Smooth muscle cell (in vitro differentiated cells): Measurements from ENCODE around the gene SLC1A3. TPM values are rescaled to one million over a fixed set of nuclear protein-coding genes. Genes with fewer than 3 reads are reported as not detected.
"Not testable (repeated sequence)": the region's sequence is repeated elsewhere in the genome, so short reads cannot be mapped to it uniquely, and the experiment has no call there.

Experiments
- DNase-seq: peaks from one replicate; lab custom pipeline; 2025; ENCODE audit not compliant: unreplicated experiment; lab: John Stamatoyannopoulos, UW
- H2AFZ ChIP-seq: fragments of 200-600 bp; sonication (generic); 2 replicates; pipeline ENCODE4 v1.6.0; 2016; ENCODE audit warnings: antibody characterized with exemption, low read depth, mild to moderate bottlenecking
- H3F3A ChIP-seq: fragments of 200-600 bp; sonication (generic); 2 replicates; pipeline ENCODE4 v1.6.0; 2017; ENCODE audit warnings: antibody characterized with exemption, low read depth
- H3K27ac ChIP-seq: fragments of 200-600 bp; sonication (generic); 2 replicates; pipeline ENCODE4 v1.5.1; 2016; ENCODE audit warnings: low read depth, mild to moderate bottlenecking
- H3K27me3 ChIP-seq: fragments of 200-600 bp; sonication (generic); 2 replicates; pipeline ENCODE4 v1.6.1; 2016; ENCODE audit warnings: low read depth, mild to moderate bottlenecking
- H3K36me3 ChIP-seq: fragments of 200-600 bp; sonication (generic); 2 replicates; pipeline ENCODE4 v1.5.1; 2016; ENCODE audit warnings: low read depth
- H3K4me1 ChIP-seq: fragments of 200-600 bp; sonication (generic); 2 replicates; pipeline ENCODE4 v1.5.1; 2016; ENCODE audit warnings: low read depth
- H3K4me2 ChIP-seq: fragments of 200-600 bp; sonication (generic); 2 replicates; pipeline ENCODE4 v1.6.0; 2016; ENCODE audit warnings: mild to moderate bottlenecking
- H3K4me3 ChIP-seq: fragments of 200-600 bp; sonication (generic); 2 replicates; pipeline ENCODE4 v1.5.1; 2016; ENCODE audit warnings: mild to moderate bottlenecking
- H3K79me2 ChIP-seq: fragments of 200-600 bp; sonication (generic); 2 replicates; pipeline ENCODE4 v1.6.0; 2016; ENCODE audit warnings: low read depth, mild to moderate bottlenecking
- H3K9ac ChIP-seq: fragments of 200-600 bp; sonication (generic); 2 replicates; pipeline ENCODE4 v1.6.0; 2016; ENCODE audit warnings: low read depth
- H3K9me3 ChIP-seq: fragments of 200-600 bp; sonication (generic); replicated peaks from 2 replicates; pipeline ENCODE4 v1.5.1; 2016; ENCODE audit warnings: low read depth
- H4K20me1 ChIP-seq: fragments of 200-600 bp; sonication (generic); 2 replicates; pipeline ENCODE4 v1.6.0; 2016; ENCODE audit warnings: low read depth
- CTCF ChIP-seq: fragments of 200-600 bp; sonication (generic); IDR thresholded peaks from 2 replicates; pipeline ENCODE4 v1.5.1; 2017; ENCODE audit warnings: borderline replicate concordance, mild to moderate bottlenecking, antibody characterized with exemption; ENCODE audit not compliant: insufficient read depth, poor library complexity, severe bottlenecking
- WGBS: methylation state at CpG from one replicate; pipeline ENCODE4 v1.1.7; 2016; ENCODE audit warnings: low lambda C conversion rate; 5-methylcytosine and 5-hydroxymethylcytosine counted together
- polyA plus RNA-seq: library from polyadenylated mRNA; unstranded; fragments of >200 nt; fragmentation: Nextera tagmentation; extraction: Ambion mirVana; gene quantifications from 2 replicates; pipeline ENCODE4 v1.2.1, GENCODE V29; 2016
- total RNA-seq: library from RNA; depleted of rRNA; stranded (reverse); fragments of >200 nt; gene quantifications from 2 replicates; pipeline ENCODE4 v1.2.3, GENCODE V29; 2014

Gene SLC1A3
- total and polyA plus RNA-seq, 2 experiments from 2014 or later, result 2.1 to 6.8 TPM

- TF ChIP-seq CTCF, result no peak
- peaks cover 6% of the 10 kb centered on the region for H3K4me1 ChIP-seq
- H3K4me3 ChIP-seq, result no peak overlapping the region
- no peak overlapping the region for H3K9ac ChIP-seq
- no peaks in the 10 kb centered on the region for H3K79me2 ChIP-seq
- H3K36me3 ChIP-seq, result no peaks in the 10 kb centered on the region
- H2AFZ ChIP-seq, result no peak overlapping the region
- WGBS, result 89% methylated on average over 10 of the region's 10 CpGs
- H3K27me3 ChIP-seq, result peaks cover 4% of the 10 kb centered on the region
- H3K9me3 ChIP-seq, result no peaks in the 10 kb centered on the region
- H3K4me2 ChIP-seq, result no peak overlapping the region
- DNase-seq, result no peak
- H4K20me1 ChIP-seq, result no peaks in the 10 kb centered on the region
- H3F3A ChIP-seq, result no peaks in the 10 kb centered on the region
- H3K27ac ChIP-seq, result no peak overlapping the region
Measured at GRCh38 chr5:36584009-36584875, 22.2 kb upstream of the SLC1A3 start.

GRCh38 chr5:36585701-36586100 lies 20.7 kb upstream of the SLC1A3 start:
- no peaks in the 10 kb centered on the region for H3K79me2 ChIP-seq
- H3K4me1 ChIP-seq, result peaks cover 8% of the 10 kb centered on the region
- no peak overlapping the region for H2AFZ ChIP-seq
- no peaks in the 10 kb centered on the region for H3F3A ChIP-seq
- no peaks in the 10 kb centered on the region for H4K20me1 ChIP-seq
- no peak overlapping the region for H3K9ac ChIP-seq
- no peaks in the 10 kb centered on the region for H3K9me3 ChIP-seq
- H3K4me2 ChIP-seq, result no peak overlapping the region
- no peaks in the 10 kb centered on the region for H3K36me3 ChIP-seq
- no peak for DNase-seq
- TF ChIP-seq CTCF, result no peak
- no peak overlapping the region for H3K4me3 ChIP-seq
- no peak overlapping the region for H3K27ac ChIP-seq
- peaks cover 4% of the 10 kb centered on the region for H3K27me3 ChIP-seq
- whole genome bisulfite sequencing, result 76% methylated on average over 1 of the region's 1 CpG

GRCh38 chr5:36587354-36587753 lies 19.1 kb upstream of the SLC1A3 start:
- Histone ChIP-seq H3K9me3 (no peaks in the 10 kb centered on the region), H3F3A (no peaks in the 10 kb centered on the region), H3K36me3 (no peaks in the 10 kb centered on the region), H2AFZ (no peak overlapping the region), H3K27me3 (peaks cover 4% of the 10 kb centered on the region), H3K4me2 (no peak overlapping the region), H4K20me1 (no peaks in the 10 kb centered on the region), H3K4me3 (no peak overlapping the region), H3K9ac (no peak overlapping the region), H3K27ac (no peak overlapping the region), H3K4me1 (peaks cover 4% of the 10 kb centered on the region), H3K79me2 (no peaks in the 10 kb centered on the region)
- no peak for TF ChIP-seq CTCF
- DNase-seq, result no peak
- WGBS, result 92% methylated on average over 3 of the region's 3 CpGs

GRCh38 chr5:36589735-36590134 lies 16.7 kb upstream of the SLC1A3 start:
- H3K9me3 ChIP-seq, H3F3A ChIP-seq, H3K79me2 ChIP-seq, H3K4me1 ChIP-seq, H3K4me2 ChIP-seq, H3K9ac ChIP-seq, H4K20me1 ChIP-seq, H3K36me3 ChIP-seq, H3K27ac ChIP-seq, H3K27me3 ChIP-seq, H2AFZ ChIP-seq, DNase-seq, H3K4me3 ChIP-seq: not testable (repeated sequence)
- WGBS, result 96% methylated on average over 4 of the region's 4 CpGs
